ENCODE data around the gene WEE1.
"Not testable (repeated sequence)": the region's sequence is repeated elsewhere in the genome, so short reads cannot be mapped to it uniquely, and the experiment has no call there.

Gene WEE1

GRCh38 chr11:9600166-9600565, 26.7 kb downstream of the WEE1 start:
- DNase-seq: no peak

- DNase-seq: no peak
Observed at GRCh38 chr11:9600644-9601036, 27.2 kb downstream of the WEE1 start.

- DNase-seq: peak; percentile 90
Observed at GRCh38 chr11:9601037-9601875, 27.8 kb downstream of the WEE1 start.

GRCh38 chr11:9601876-9602199, 28.4 kb downstream of the WEE1 start:
- DNase-seq: no peak

GRCh38 chr11:9603214-9603613, 29.7 kb downstream of the WEE1 start:
- DNase-seq: not testable (repeated sequence)

GRCh38 chr11:9604134-9604533, 30.7 kb downstream of the WEE1 start:
- peak; percentile 33 for DNase-seq

GRCh38 chr11:9605742-9606141, 32.3 kb downstream of the WEE1 start:
- DNase-seq: no peak

GRCh38 chr11:9606809-9607510, 33.5 kb downstream of the WEE1 start:
- DNase-seq: no peak

- no peak for DNase-seq
Observed at GRCh38 chr11:9607511-9607899, 34.0 kb downstream of the WEE1 start.

GRCh38 chr11:9609002-9609759, 35.7 kb downstream of the WEE1 start:
- DNase-seq: no peak

- DNase-seq: no peak
Observed at GRCh38 chr11:9609841-9610240, 36.4 kb downstream of the WEE1 start.

GRCh38 chr11:9613118-9613829, 39.8 kb downstream of the WEE1 start:
- DNase-seq: peak; percentile 99

GRCh38 chr11:9613830-9614762, 40.6 kb downstream of the WEE1 start:
- peak; percentile 88 for DNase-seq

GRCh38 chr11:9615031-9615451, 41.6 kb downstream of the WEE1 start:
- DNase-seq: peak; percentile 61

- DNase-seq: peak; percentile 35
Observed at GRCh38 chr11:9616042-9616675, 42.7 kb downstream of the WEE1 start.

- DNase-seq: peak; percentile 65
Observed at GRCh38 chr11:9616858-9617257, 43.4 kb downstream of the WEE1 start.

- DNase-seq: peak; percentile 89
Observed at GRCh38 chr11:9617940-9618339, 44.5 kb downstream of the WEE1 start.

- DNase-seq: no peak
Observed at GRCh38 chr11:9619004-9619403, 45.5 kb downstream of the WEE1 start.

- no peak for DNase-seq
Observed at GRCh38 chr11:9619971-9620370, 46.5 kb downstream of the WEE1 start.

- not testable (repeated sequence) for DNase-seq
Observed at GRCh38 chr11:9622353-9622752, 48.9 kb downstream of the WEE1 start.

- DNase-seq: not testable (repeated sequence)
Observed at GRCh38 chr11:9623053-9623452, 49.6 kb downstream of the WEE1 start.
